Esophagus squamous epithelium (tissue), 5 donors: Measurements from ENCODE around the gene SPA17. TPM values are rescaled to one million over a fixed set of nuclear protein-coding genes. Genes with fewer than 3 reads are reported as not detected.

Experiments
- DNase-seq: peaks from one replicate; lab custom pipeline; 2025; lab: John Stamatoyannopoulos, UW
- H3K27ac ChIP-seq, 4 donors: fragments of 200-600 bp; sonication (generic); one replicate each; pipeline ENCODE4 v1.5.1; 2016 to 2019; ENCODE audit warnings: mild to moderate bottlenecking in 1 of 4
- H3K27me3 ChIP-seq, 4 donors: fragments of 200-600 bp; sonication (generic); 1 replicate in 3 of 4; 2 replicates in 1 of 4; pipeline versions ENCODE4 v1.5.1 to v1.6.0; 2017 to 2021; ENCODE audit warnings: antibody characterized with exemption in 1 of 4
- H3K36me3 ChIP-seq, 3 donors: fragments of 200-600 bp; sonication (generic); one replicate each; pipeline ENCODE4 v1.5.1; 2016 to 2019
- H3K4me1 ChIP-seq, 3 donors: fragments of 200-600 bp; sonication (generic); one replicate each; pipeline ENCODE4 v1.5.1; 2017 to 2019
- H3K4me3 ChIP-seq, 4 donors: fragments of 200-600 bp; sonication (generic); 1 replicate in 3 of 4; 2 replicates in 1 of 4; pipeline ENCODE4 v1.5.1; 2016 to 2019; ENCODE audit warnings: mild to moderate bottlenecking in 2 of 4, moderate library complexity in 1 of 4
- H3K9me3 ChIP-seq, 3 donors: fragments of 200-600 bp; sonication (generic); one replicate each; pipeline ENCODE4 v1.5.1; 2016 to 2019
- CTCF ChIP-seq, 6 experiments: fragments of 450-650 bp in 4 of 6; fragments of 200-600 bp in 2 of 6; sonication (generic) in 2 of 6; IDR thresholded peaks; one replicate each; pipeline ENCODE4 v1.5.1; 2016 to 2019; ENCODE audit warnings: antibody characterized with exemption in 6 of 6, mild to moderate bottlenecking in 4 of 6, moderate library complexity in 4 of 6
- POLR2A ChIP-seq, 4 donors: fragments of 450-650 bp; IDR thresholded peaks; one replicate each; pipeline ENCODE4 v1.6.1; 2017; ENCODE audit warnings: antibody characterized with exemption in 4 of 4, mild to moderate bottlenecking in 4 of 4, moderate library complexity in 3 of 4
- WGBS, 2 donors: methylation state at CpG; one replicate each; pipeline ENCODE4 v1.1.5; 2018; 5-methylcytosine and 5-hydroxymethylcytosine counted together
- intact Hi-C: fragments of 100-400 bp; cut with DNase I; formaldehyde crosslinking; loops from one replicate; pipeline ENCODE4 v1.15.0; 2022
- total RNA-seq, 4 donors: library from RNA; depleted of rRNA; stranded (reverse); fragments of >200 nt; gene quantifications; one replicate each; pipeline ENCODE4 v1.1.0, GENCODE V29; 2016
- donor health status: DM: yes; HTN: yes; CAD: no.

The SPA17 gene
- total RNA-seq, 4 donors from 2014 or later = 2.3 to 8.5 (median 6.0) TPM

GRCh38 chr11:124633355-124633754 is 40.3 kb upstream of the SPA17 start:
- peaks cover 16 to 100% (median 27%) of the 10 kb centered on the region in 3 donors for H3K36me3 ChIP-seq
- no peak for DNase-seq
- no peak overlapping the region for H3K27ac ChIP-seq
- no peak overlapping the region for H3K4me3 ChIP-seq
- no peaks in the 10 kb centered on the region for H3K4me1 ChIP-seq
- WGBS, 2 donors = 86% methylated on average over 1 of the region's 1 CpG
- no peaks in the 10 kb centered on the region for H3K27me3 ChIP-seq
- no peaks in the 10 kb centered on the region for H3K9me3 ChIP-seq
- intact Hi-C loops = no loop called here
- TF ChIP-seq POLR2A (IDR thresholded peaks at IDR 0.05) = no peak
- TF ChIP-seq CTCF (IDR thresholded peaks at IDR 0.05) = peak in 2 of 6 experiments; percentile 7 to 30

GRCh38 chr11:124635932-124636331 is 37.8 kb upstream of the SPA17 start:
- no peak for DNase-seq
- Histone ChIP-seq H3K4me1 (no peaks in the 10 kb centered on the region), H3K9me3 (no peaks in the 10 kb centered on the region), H3K4me3 (no peak overlapping the region), H3K36me3 (peaks cover 16 to 93% (median 18%) of the 10 kb centered on the region in 3 donors), H3K27me3 (no peaks in the 10 kb centered on the region), H3K27ac (no peak overlapping the region)
- TF ChIP-seq POLR2A (IDR thresholded peaks at IDR 0.05) (no peak), CTCF (IDR thresholded peaks at IDR 0.05) (no peak)
- intact Hi-C loops = no loop called here
- WGBS, 2 donors = 86% methylated on average over 3 of the region's 3 CpGs

- Histone ChIP-seq H3K27me3 (no peaks in the 10 kb centered on the region), H3K4me3 (no peak overlapping the region), H3K36me3 (peaks cover 0 to 77% (median 7%) of the 10 kb centered on the region in 3 donors), H3K4me1 (no peaks in the 10 kb centered on the region), H3K9me3 (no peaks in the 10 kb centered on the region), H3K27ac (no peak overlapping the region)
- whole genome bisulfite sequencing, 2 donors = 94 to 100% methylated on average over 2 to 3 of the region's 3 CpGs
- TF ChIP-seq POLR2A (IDR thresholded peaks at IDR 0.05) = no peak
- no peak for TF ChIP-seq CTCF (IDR thresholded peaks at IDR 0.05)
- intact Hi-C loops = no loop called here
- DNase-seq = no peak
Measured at GRCh38 chr11:124638500-124638899, 35.2 kb upstream of the SPA17 start.

GRCh38 chr11:124639186-124639585 is 34.5 kb upstream of the SPA17 start:
- DNase-seq = no peak
- TF ChIP-seq CTCF (IDR thresholded peaks at IDR 0.05) (no peak), POLR2A (IDR thresholded peaks at IDR 0.05) (no peak)
- Histone ChIP-seq H3K27me3 (no peaks in the 10 kb centered on the region), H3K9me3 (no peaks in the 10 kb centered on the region), H3K4me1 (peaks cover 0 to under 1% (median 0%) of the 10 kb centered on the region in 3 donors), H3K36me3 (peaks cover 0 to 70% (median 7%) of the 10 kb centered on the region in 3 donors), H3K27ac (no peak overlapping the region), H3K4me3 (no peak overlapping the region)
- intact Hi-C loops = no loop called here
- whole genome bisulfite sequencing, 2 donors = 56% methylated on average over 1 of the region's 1 CpG; no CpG with 5 or more reads in 1 of the 2 donors

GRCh38 chr11:124640666-124641065 is 33.0 kb upstream of the SPA17 start:
- DNase-seq = no peak
- no peak for TF ChIP-seq POLR2A (IDR thresholded peaks at IDR 0.05)
- TF ChIP-seq CTCF (IDR thresholded peaks at IDR 0.05) = no peak
- H3K4me3 ChIP-seq = no peak overlapping the region
- H3K4me1 ChIP-seq = peaks cover 0 to 8% (median 0%) of the 10 kb centered on the region in 3 donors
- H3K27ac ChIP-seq = no peak overlapping the region
- H3K27me3 ChIP-seq = no peaks in the 10 kb centered on the region
- 84 to 86% methylated on average over 2 to 5 of the region's 5 CpGs for WGBS, 2 donors
- H3K36me3 ChIP-seq = peaks cover 0 to 55% (median 7%) of the 10 kb centered on the region in 3 donors
- no peaks in the 10 kb centered on the region for H3K9me3 ChIP-seq
- intact Hi-C loops = no loop called here
